CD8-positive, alpha-beta memory T cell (primary cell): ENCODE measurements around the gene CEACAM18. TPM values are rescaled to one million over a fixed set of nuclear protein-coding genes. Genes with fewer than 3 reads are reported as not detected.

Experiments
- CTCF ChIA-PET: fragments of 350-600 bp; sonication (Branson Sonifier 250); formaldehyde crosslinking; loops from one replicate; lab custom pipeline; 2021; ENCODE audit warnings: antibody characterized with exemption; lab: Charles Lee
- POLR2A ChIA-PET: fragments of 350-600 bp; sonication (Branson Sonifier 250); formaldehyde crosslinking; loops from one replicate; lab custom pipeline; 2021; ENCODE audit warnings: antibody characterized with exemption; lab: Charles Lee
- DNase-seq, 5 donors: peaks; one replicate each; pipeline versions ENCODE4 v3.0.0 to v3.0.0-alpha.2; 2020 to 2022; ENCODE audit warnings: mixed read lengths in 1 of 5
- H3K27ac ChIP-seq: one replicate; pipeline ENCODE4 v1.7.0; 2013; ENCODE audit warnings: low read depth, mild to moderate bottlenecking, low read length, moderate library complexity
- H3K27me3 ChIP-seq: 2 replicates; pipeline ENCODE4 v1.7.0; 2013; ENCODE audit warnings: low read length, mild to moderate bottlenecking; ENCODE audit not compliant: insufficient read depth, poor library complexity, severe bottlenecking
- H3K36me3 ChIP-seq: 2 replicates; pipeline ENCODE4 v1.7.0; 2013; ENCODE audit warnings: mild to moderate bottlenecking, low read length, moderate library complexity; ENCODE audit not compliant: insufficient read depth
- H3K4me1 ChIP-seq: 2 replicates; pipeline ENCODE4 v1.7.0; 2013; ENCODE audit warnings: mild to moderate bottlenecking, low read length, moderate library complexity; ENCODE audit not compliant: insufficient read depth
- H3K4me3 ChIP-seq: 2 replicates; pipeline ENCODE4 v1.7.0; 2013; ENCODE audit warnings: mild to moderate bottlenecking, low read length
- H3K9me3 ChIP-seq: 2 replicates; pipeline ENCODE4 v1.7.0; 2013; ENCODE audit warnings: mild to moderate bottlenecking, low read length
- H3K27ac Mint-ChIP-seq, 8 donors: one replicate each; pipeline ENCODE4 v1.8.0; 2020 to 2021; ENCODE audit warnings: mixed read lengths in 8 of 8, mild to moderate bottlenecking in 6 of 8, inconsistent platforms in 3 of 8, moderate library complexity in 3 of 8
- H3K27me3 Mint-ChIP-seq, 2 donors: one replicate each; pipeline ENCODE4 v1.8.0; 2020 to 2021; ENCODE audit warnings: mixed read lengths in 2 of 2, mild to moderate bottlenecking in 1 of 2, moderate library complexity in 1 of 2
- H3K36me3 Mint-ChIP-seq, 3 donors: one replicate each; pipeline ENCODE4 v1.8.0; 2020 to 2021; ENCODE audit warnings: mixed read lengths in 3 of 3, inconsistent platforms in 1 of 3, mild to moderate bottlenecking in 1 of 3
- H3K4me1 Mint-ChIP-seq, 3 donors: one replicate each; pipeline ENCODE4 v1.8.0; 2020 to 2021; ENCODE audit warnings: mixed read lengths in 3 of 3, inconsistent platforms in 1 of 3, mild to moderate bottlenecking in 1 of 3
- H3K4me3 Mint-ChIP-seq, 7 donors: one replicate each; pipeline ENCODE4 v1.8.0; 2020 to 2021; ENCODE audit warnings: mixed read lengths in 7 of 7, mild to moderate bottlenecking in 6 of 7, moderate library complexity in 4 of 7, inconsistent platforms in 2 of 7
- H3K9me3 Mint-ChIP-seq, 5 donors: one replicate each; pipeline ENCODE4 v1.8.0; 2020 to 2022; ENCODE audit warnings: mixed read lengths in 5 of 5, mild to moderate bottlenecking in 3 of 5, moderate library complexity in 2 of 5, inconsistent platforms in 1 of 5
- polyA plus RNA-seq: library from polyadenylated mRNA; unstranded; fragments of 300-500 nt; fragmentation: Illumina TruSeq; gene quantifications from one replicate; pipeline ENCODE4 v1.2.3, GENCODE V29; 2021
- total RNA-seq, 2 experiments: library from RNA; stranded (reverse); gene quantifications; one replicate each; pipeline ENCODE4 v1.2.3, GENCODE V29; 2021

CEACAM18 gene
- total and polyA plus RNA-seq, 3 experiments from 2014 or later = not detected

GRCh38 chr19:51456541-51457290 lies 21.6 kb upstream of the CEACAM18 start:
- H3K9me3 ChIP-seq = no peaks in the 10 kb centered on the region
- no peak overlapping the region for H3K4me3 ChIP-seq
- Mint-ChIP-seq H3K36me3 (peaks cover 0 to 5% (median 0%) of the 10 kb centered on the region in 3 donors), H3K9me3 (peaks cover 0 to 2% (median 0%) of the 10 kb centered on the region in 5 donors), H3K27ac (no peak overlapping the region), H3K27me3 (peaks cover 13 to 57% of the 10 kb centered on the region in 2 donors), H3K4me3 (no peak overlapping the region), H3K4me1 (peaks cover 0 to 3% (median 2%) of the 10 kb centered on the region in 3 donors)
- POLR2A ChIA-PET = no interaction called here
- DNase-seq = no peak
- CTCF ChIA-PET = interaction anchor here (0.9 kb wide), 1 partner anchor 16 kb away, joined by 4 read pairs; no protein-coding TSS in a partner anchor
- no peaks in the 10 kb centered on the region for H3K36me3 ChIP-seq
- H3K27me3 ChIP-seq = no peaks in the 10 kb centered on the region
- H3K27ac ChIP-seq = no peak overlapping the region
- H3K4me1 ChIP-seq = no peaks in the 10 kb centered on the region

- POLR2A ChIA-PET = no interaction called here
- DNase-seq = no peak
- Mint-ChIP-seq H3K9me3 (peaks cover 0 to 2% (median 0%) of the 10 kb centered on the region in 5 donors), H3K27ac (no peak overlapping the region), H3K36me3 (peaks cover 0 to 5% (median 0%) of the 10 kb centered on the region in 3 donors), H3K4me3 (peak overlapping the region in 1 of 7 donors; percentile 66), H3K4me1 (peaks cover 0 to 3% (median 2%) of the 10 kb centered on the region in 3 donors), H3K27me3 (peaks cover 17 to 54% of the 10 kb centered on the region in 2 donors)
- H3K36me3 ChIP-seq = no peaks in the 10 kb centered on the region
- H3K27me3 ChIP-seq = no peaks in the 10 kb centered on the region
- no peaks in the 10 kb centered on the region for H3K9me3 ChIP-seq
- H3K4me1 ChIP-seq = no peaks in the 10 kb centered on the region
- CTCF ChIA-PET = interaction anchor here (0.9 kb wide), 1 partner anchor 15 kb away, joined by 4 read pairs; no protein-coding TSS in a partner anchor
- no peak overlapping the region for H3K4me3 ChIP-seq
- no peak overlapping the region for H3K27ac ChIP-seq
These were observed 20.9 kb upstream of the CEACAM18 start for GRCh38 chr19:51457351-51458013.

GRCh38 chr19:51458051-51458645 lies 20.2 kb upstream of the CEACAM18 start, which contains the start of gene SIGLEC8:
Gene SIGLEC8, minus strand, starts transcription at chr19:51458454. Its CDS starts 67 bp downstream, at chr19:51458387.
- Mint-ChIP-seq H3K4me1 (peaks cover 0 to 7% (median 2%) of the 10 kb centered on the region in 3 donors), H3K9me3 (peaks cover 0 to 2% (median 0%) of the 10 kb centered on the region in 5 donors), H3K27ac (no peak within 1 kb of the TSS), H3K4me3 (peak within 1 kb of the TSS in 1 of 7 donors; percentile 66), H3K27me3 (peaks cover 21 to 58% of the 10 kb centered on the region in 2 donors), H3K36me3 (peaks cover 0 to 5% (median 0%) of the 10 kb centered on the region in 3 donors)
- DNase-seq = no peak
- CTCF ChIA-PET = no interaction called here
- Histone ChIP-seq H3K4me1 (no peaks in the 10 kb centered on the region), H3K27me3 (no peaks in the 10 kb centered on the region), H3K36me3 (no peaks in the 10 kb centered on the region), H3K4me3 (no peak within 1 kb of the TSS), H3K27ac (no peak within 1 kb of the TSS), H3K9me3 (no peaks in the 10 kb centered on the region)
- POLR2A ChIA-PET = no interaction called here

GRCh38 chr19:51458899-51459505 lies 19.3 kb upstream of the CEACAM18 start:
- Mint-ChIP-seq H3K4me1 (peaks cover 0 to 7% (median 0%) of the 10 kb centered on the region in 3 donors), H3K27ac (no peak overlapping the region), H3K36me3 (peaks cover 0 to 5% (median 0%) of the 10 kb centered on the region in 3 donors), H3K9me3 (peaks cover 0 to 2% (median 0%) of the 10 kb centered on the region in 5 donors), H3K4me3 (no peak overlapping the region), H3K27me3 (peaks cover 24 to 58% of the 10 kb centered on the region in 2 donors)
- Histone ChIP-seq H3K9me3 (no peaks in the 10 kb centered on the region), H3K27me3 (no peaks in the 10 kb centered on the region), H3K27ac (no peak overlapping the region), H3K4me3 (no peak overlapping the region), H3K36me3 (no peaks in the 10 kb centered on the region), H3K4me1 (no peaks in the 10 kb centered on the region)
- CTCF ChIA-PET = no interaction called here
- POLR2A ChIA-PET = no interaction called here
- DNase-seq = no peak

- peaks cover 32 to 63% of the 10 kb centered on the region in 2 donors for H3K27me3 Mint-ChIP-seq
- Histone ChIP-seq H3K4me1 (no peaks in the 10 kb centered on the region), H3K36me3 (no peaks in the 10 kb centered on the region), H3K4me3 (no peak overlapping the region), H3K27me3 (no peaks in the 10 kb centered on the region), H3K27ac (no peak overlapping the region), H3K9me3 (no peaks in the 10 kb centered on the region)
- peaks cover 0 to 5% (median 0%) of the 10 kb centered on the region in 3 donors for H3K36me3 Mint-ChIP-seq
- no peak overlapping the region for H3K27ac Mint-ChIP-seq
- DNase-seq = no peak
- peaks cover 0 to 11% (median 1%) of the 10 kb centered on the region in 3 donors for H3K4me1 Mint-ChIP-seq
- peaks cover 0 to 1% (median 0%) of the 10 kb centered on the region in 5 donors for H3K9me3 Mint-ChIP-seq
- no peak overlapping the region for H3K4me3 Mint-ChIP-seq
- ChIA-PET POLR2A (no interaction called here), CTCF (no interaction called here)
These were observed 18.0 kb upstream of the CEACAM18 start for GRCh38 chr19:51460164-51460992.

- Mint-ChIP-seq H3K36me3 (peaks cover 0 to 1% (median 0%) of the 10 kb centered on the region in 3 donors), H3K27ac (no peak overlapping the region), H3K9me3 (no peaks in the 10 kb centered on the region), H3K4me1 (peaks cover 0 to 11% (median 1%) of the 10 kb centered on the region in 3 donors), H3K27me3 (peaks cover 33 to 59% of the 10 kb centered on the region in 2 donors), H3K4me3 (no peak overlapping the region)
- POLR2A ChIA-PET = interaction anchor here (0.6 kb wide), 1 partner anchor 348 kb away, joined by 3 read pairs; no protein-coding TSS in a partner anchor
- CTCF ChIA-PET = no interaction called here
- Histone ChIP-seq H3K9me3 (no peaks in the 10 kb centered on the region), H3K4me3 (no peak overlapping the region), H3K36me3 (no peaks in the 10 kb centered on the region), H3K27me3 (no peaks in the 10 kb centered on the region), H3K27ac (no peak overlapping the region), H3K4me1 (no peaks in the 10 kb centered on the region)
- no peak for DNase-seq
These were observed 16.6 kb upstream of the CEACAM18 start for GRCh38 chr19:51461723-51462161.

GRCh38 chr19:51462276-51462675 lies 16.1 kb upstream of the CEACAM18 start:
- H3K9me3 Mint-ChIP-seq = no peaks in the 10 kb centered on the region
- H3K27ac ChIP-seq = no peak overlapping the region
- no peaks in the 10 kb centered on the region for H3K9me3 ChIP-seq
- H3K4me3 ChIP-seq = no peak overlapping the region
- H3K4me1 Mint-ChIP-seq = peaks cover 0 to 11% (median 1%) of the 10 kb centered on the region in 3 donors
- CTCF ChIA-PET = interaction anchor here (1.0 to 1.2 kb wide), 2 partner anchors 9 to 10 kb away, joined by 3 to 4 read pairs; no protein-coding TSS in a partner anchor
- peaks cover 33 to 60% of the 10 kb centered on the region in 2 donors for H3K27me3 Mint-ChIP-seq
- no peaks in the 10 kb centered on the region for H3K36me3 ChIP-seq
- DNase-seq = no peak
- no peak overlapping the region for H3K27ac Mint-ChIP-seq
- H3K36me3 Mint-ChIP-seq = no peaks in the 10 kb centered on the region
- no peak overlapping the region for H3K4me3 Mint-ChIP-seq
- no peaks in the 10 kb centered on the region for H3K27me3 ChIP-seq
- H3K4me1 ChIP-seq = no peaks in the 10 kb centered on the region
- POLR2A ChIA-PET = no interaction called here
